Psoas muscle (tissue), 8 donors: ENCODE data around the gene RACGAP1. TPM values are rescaled to one million over a fixed set of nuclear protein-coding genes. Genes with fewer than 3 reads are reported as not detected.

ENCODE experiments used
- ATAC-seq, 4 donors: fragments of 200-7000 bp; cut with Tn5 transposase; one replicate each; pipeline ENCODE4 v1.9.1; 2020; ENCODE audit warnings: moderate library complexity in 3 of 4, mild to moderate bottlenecking in 2 of 4
- DNase-seq, 2 donors: peaks; one replicate each; pipeline ENCODE4 v3.0.0-alpha.2; 2020
- H3K27ac ChIP-seq: fragments of 200-600 bp; one replicate; pipeline ENCODE4 v1.8.0; 2022
- H3K27me3 ChIP-seq, 3 donors: fragments of 200-600 bp in 1 of 3; one replicate each; pipeline versions ENCODE4 v1.6.1 to v1.8.0; 2013 to 2022; ENCODE audit warnings: low read length in 2 of 3, mild to moderate bottlenecking in 2 of 3, moderate library complexity in 1 of 3; ENCODE audit not compliant: insufficient read depth in 3 of 3
- H3K36me3 ChIP-seq, 2 donors: fragments of 200-600 bp in 1 of 2; one replicate each; pipeline versions ENCODE4 v1.6.1 to v1.8.0; 2013 to 2022; ENCODE audit warnings: low read depth in 1 of 2, mild to moderate bottlenecking in 1 of 2, moderate library complexity in 1 of 2; ENCODE audit not compliant: insufficient read depth in 1 of 2
- H3K4me1 ChIP-seq: fragments of 200-600 bp; one replicate; pipeline ENCODE4 v1.8.0; 2022
- H3K4me3 ChIP-seq: fragments of 200-600 bp; one replicate; pipeline ENCODE4 v1.8.0; 2022; ENCODE audit warnings: mild to moderate bottlenecking
- H3K9me3 ChIP-seq: fragments of 200-600 bp; one replicate; pipeline ENCODE4 v1.8.0; 2022
- CTCF ChIP-seq: fragments of 200-600 bp; IDR thresholded peaks from one replicate; pipeline ENCODE4 v1.8.0; 2022; ENCODE audit warnings: antibody characterized with exemption
- WGBS, 3 donors: extraction: QIAGEN DNeasy Blood & Tissue Kit; methylation state at CpG; one replicate each; pipeline versions ENCODE4 v1.1.6 to v1.1.7; 2013; 5-methylcytosine and 5-hydroxymethylcytosine counted together
- intact Hi-C, 2 donors: fragments of 100-400 bp; cut with DNase I; formaldehyde crosslinking; loops; one replicate each; pipeline versions ENCODE4 v1.11.0 to v1.14.2; 2022
- polyA plus RNA-seq, 3 donors: library from polyadenylated mRNA; stranded (reverse); fragments of 200-250 nt; gene quantifications; one replicate each; pipeline ENCODE4 v1.2.3, GENCODE V29; 2013
- total RNA-seq, 4 donors: library from RNA; stranded (reverse); fragmentation: NEBNext Ultra II Directional in 2 of 4; extraction: Animal tissue kit (Norgen Biotek cat#: 25700) in 2 of 4; gene quantifications; one replicate each; pipeline versions ENCODE4 v1.2.1 to v1.2.4, GENCODE V29; 2021 to 2023
- donor health status: healthy with polysubstance abuse.
- donor health status: DM: no; HTN: no; CAD: no; lungs with moderate emphysema.
- donor health status: Bipolar disorder and iron deficiency.
- donor health status: healthy.
- donor health status: DM: yes; HTN: yes; CAD: no.
- donor health status: DM: no; HTN: no; CAD: no.
- donor health status: DM: no; HTN: no; CAD: no.
- donor health status: DM: yes; HTN: yes; CAD: no.

Gene RACGAP1
- total and polyA plus RNA-seq, 7 donors, result 3.4 to 15.3 (median 5.4) TPM

- Histone ChIP-seq H3K9me3 (no peaks in the 10 kb centered on the region), H3K4me3 (no peak overlapping the region), H3K4me1 (peaks cover 4% of the 10 kb centered on the region), H3K27me3 (peaks cover 0 to 64% (median 23%) of the 10 kb centered on the region in 3 donors), H3K27ac (no peak overlapping the region), H3K36me3 (no peaks in the 10 kb centered on the region)
- WGBS, 3 donors, result 79 to 87% (median 85%) methylated on average over 16 to 17 of the region's 17 CpGs
- TF ChIP-seq CTCF, result no peak
- DNase-seq (no peak), ATAC-seq (no peak)
- intact Hi-C loops, result loop anchor here in 1 of 2 donors (10.0 kb wide), 1 partner anchor 201 kb away; the partner anchor contains the start of gene CERS5
These were observed 61.1 kb downstream of the RACGAP1 start for GRCh38 chr12:49963976-49964815.

DNA sequence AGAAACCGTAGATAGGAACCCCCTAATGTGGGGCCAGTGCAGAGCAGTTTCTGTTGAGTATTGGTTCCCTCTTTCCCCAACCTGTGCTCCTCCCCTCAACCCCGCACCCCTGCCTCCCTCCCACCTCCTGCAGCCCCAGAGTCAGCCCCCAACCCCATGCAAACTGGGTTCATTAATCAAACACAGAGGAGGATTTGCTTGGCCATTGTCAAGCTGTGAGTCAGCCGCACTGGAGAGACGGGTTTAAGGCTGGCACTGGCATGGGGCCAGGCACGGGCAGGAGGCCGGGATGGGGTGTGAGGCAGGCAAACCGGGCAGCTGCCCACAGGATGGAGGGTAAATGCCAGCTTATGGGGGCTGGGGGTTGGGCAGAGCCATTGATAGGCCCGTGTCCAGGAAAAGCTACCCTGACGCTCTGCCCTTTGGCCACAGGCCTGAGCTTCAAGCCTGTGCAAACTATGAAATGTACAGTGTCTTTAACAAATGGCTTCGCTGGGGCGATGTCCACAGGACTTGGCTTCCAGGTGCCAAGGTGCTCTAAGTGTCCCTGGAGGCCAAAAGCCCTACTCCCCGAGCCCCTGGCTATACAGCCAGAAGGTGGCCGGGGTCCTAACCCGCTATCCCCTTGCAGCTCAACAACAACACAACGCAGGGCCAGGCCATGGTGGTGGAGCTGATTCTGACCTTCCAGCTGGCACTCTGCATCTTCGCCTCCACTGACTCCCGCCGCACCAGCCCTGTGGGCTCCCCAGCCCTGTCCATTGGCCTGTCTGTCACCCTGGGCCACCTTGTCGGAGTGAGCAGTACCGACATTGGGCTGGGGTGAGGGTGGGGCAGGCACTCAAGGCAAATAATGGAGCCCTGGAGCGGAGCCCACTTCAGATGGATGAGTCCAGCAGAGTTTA, 62.2 kb downstream of the RACGAP1 start:
- Histone ChIP-seq H3K9me3 (no peaks in the 10 kb centered on the region), H3K4me1 (peaks cover 4% of the 10 kb centered on the region), H3K27ac (no peak overlapping the region), H3K27me3 (peaks cover 0 to 63% (median 23%) of the 10 kb centered on the region in 3 donors), H3K4me3 (no peak overlapping the region), H3K36me3 (no peaks in the 10 kb centered on the region)
- WGBS, 3 donors, result 64 to 76% (median 66%) methylated on average over 21 of the region's 21 CpGs
- ATAC-seq (peak in 2 of 4 donors; percentile 27 to 34), DNase-seq (peak in 1 of 2 donors; percentile 56)
- intact Hi-C loops, result loop anchor here in 1 of 2 donors (10.0 kb wide), 1 partner anchor 202 kb away; the partner anchor contains the start of gene CERS5
- TF ChIP-seq CTCF, result no peak

GRCh38 chr12:49961993-49962764, 63.1 kb downstream of the RACGAP1 start:
- intact Hi-C loops, result loop anchor here in 1 of 2 donors (10.0 kb wide), 1 partner anchor 203 kb away; the partner anchor contains the start of gene CERS5
- H3K9me3 ChIP-seq, result no peaks in the 10 kb centered on the region
- H3K27ac ChIP-seq, result no peak overlapping the region
- no peak for TF ChIP-seq CTCF
- no peaks in the 10 kb centered on the region for H3K36me3 ChIP-seq
- H3K4me1 ChIP-seq, result no peaks in the 10 kb centered on the region
- no peak overlapping the region for H3K4me3 ChIP-seq
- H3K27me3 ChIP-seq, result peaks cover 0 to 64% (median 23%) of the 10 kb centered on the region in 3 donors
- DNase-seq (no peak), ATAC-seq (no peak)
- 72 to 88% (median 79%) methylated on average over 28 to 37 of the region's 37 CpGs for WGBS, 3 donors
